Measurements from ENCODE around the gene FRS2.
"Not testable (repeated sequence)": the region's sequence is repeated elsewhere in the genome, so short reads cannot be mapped to it uniquely, and the experiment has no call there.

Gene FRS2

GRCh38 chr12:69585189-69586062 is 115.2 kb downstream of the FRS2 start, which contains the start of gene CCT2:
TSS of gene CCT2 (plus strand) at chr12:69585459. CDS start at chr12:69585522, 63 bp downstream.
- DNase-seq (ENCODE audit: low spot score): peak; percentile 93

- no peak for DNase-seq (ENCODE audit: low spot score)
These were observed 118.3 kb downstream of the FRS2 start for GRCh38 chr12:69588527-69588926.

- DNase-seq (ENCODE audit: low spot score): no peak
These were observed 118.9 kb downstream of the FRS2 start for GRCh38 chr12:69589082-69589481.

- DNase-seq (ENCODE audit: low spot score): no peak
These were observed 125.5 kb downstream of the FRS2 start for GRCh38 chr12:69595689-69596088.

GRCh38 chr12:69598174-69598753 is 128.1 kb downstream of the FRS2 start:
- DNase-seq (ENCODE audit: low spot score): no peak

GRCh38 chr12:69600804-69601203 is 130.6 kb downstream of the FRS2 start:
- DNase-seq (ENCODE audit: low spot score): no peak

- DNase-seq (ENCODE audit: low spot score): no peak
These were observed 131.9 kb downstream of the FRS2 start for GRCh38 chr12:69601962-69602685.

GRCh38 chr12:69602954-69603353 is 132.8 kb downstream of the FRS2 start:
- no peak for DNase-seq (ENCODE audit: low spot score)

GRCh38 chr12:69603556-69603955 is 133.4 kb downstream of the FRS2 start:
- not testable (repeated sequence) for DNase-seq (ENCODE audit: low spot score)

GRCh38 chr12:69604275-69604674 is 134.1 kb downstream of the FRS2 start:
- DNase-seq (ENCODE audit: low spot score): not testable (repeated sequence)

- no peak for DNase-seq (ENCODE audit: low spot score)
These were observed 137.9 kb downstream of the FRS2 start for GRCh38 chr12:69608114-69608513.

GRCh38 chr12:69610126-69610525 is 139.9 kb downstream of the FRS2 start:
- DNase-seq (ENCODE audit: low spot score): no peak

GRCh38 chr12:69610729-69611128 is 140.5 kb downstream of the FRS2 start, which contains the start of gene LRRC10:
TSS of gene LRRC10 (minus strand) at chr12:69610907. CDS start at chr12:69610838, 69 bp downstream.
- no peak for DNase-seq (ENCODE audit: low spot score)

- DNase-seq (ENCODE audit: low spot score): no peak
These were observed 143.2 kb downstream of the FRS2 start for GRCh38 chr12:69613351-69613750.

GRCh38 chr12:69616025-69616424 is 145.8 kb downstream of the FRS2 start:
- DNase-seq (ENCODE audit: low spot score): no peak

- DNase-seq (ENCODE audit: low spot score): no peak
These were observed 148.9 kb downstream of the FRS2 start for GRCh38 chr12:69619050-69619449.

GRCh38 chr12:69620077-69620476 is 149.9 kb downstream of the FRS2 start:
- no peak for DNase-seq (ENCODE audit: low spot score)

GRCh38 chr12:69620921-69621320 is 150.7 kb downstream of the FRS2 start:
- DNase-seq (ENCODE audit: low spot score): no peak

GRCh38 chr12:69621551-69621950 is 151.4 kb downstream of the FRS2 start:
- DNase-seq (ENCODE audit: low spot score): no peak

- DNase-seq (ENCODE audit: low spot score): peak; percentile 8
These were observed 153.8 kb downstream of the FRS2 start for GRCh38 chr12:69623970-69624369.

- DNase-seq (ENCODE audit: low spot score): no peak
These were observed 157.3 kb downstream of the FRS2 start for GRCh38 chr12:69627501-69627900.
